HG03460 (cell line): ENCODE data around the gene CRYBB1.
"Not testable (repeated sequence)": the region's sequence is repeated elsewhere in the genome, so short reads cannot be mapped to it uniquely, and the experiment has no call there.

Experiments used
- ATAC-seq: cut with Tn5 transposase; IDR thresholded peaks from one replicate; pipeline ENCODE4 v1.9.1; 2021; ENCODE audit not compliant: unreplicated experiment

Gene CRYBB1

GRCh38 chr22:26642465-26643417 is 24.9 kb upstream of the CRYBB1 start:
- no peak for ATAC-seq

- no peak for ATAC-seq
Measured at GRCh38 chr22:26636296-26636695, 18.5 kb upstream of the CRYBB1 start.

- ATAC-seq = no peak
Measured at GRCh38 chr22:26635117-26635516, 17.3 kb upstream of the CRYBB1 start.

DNA sequence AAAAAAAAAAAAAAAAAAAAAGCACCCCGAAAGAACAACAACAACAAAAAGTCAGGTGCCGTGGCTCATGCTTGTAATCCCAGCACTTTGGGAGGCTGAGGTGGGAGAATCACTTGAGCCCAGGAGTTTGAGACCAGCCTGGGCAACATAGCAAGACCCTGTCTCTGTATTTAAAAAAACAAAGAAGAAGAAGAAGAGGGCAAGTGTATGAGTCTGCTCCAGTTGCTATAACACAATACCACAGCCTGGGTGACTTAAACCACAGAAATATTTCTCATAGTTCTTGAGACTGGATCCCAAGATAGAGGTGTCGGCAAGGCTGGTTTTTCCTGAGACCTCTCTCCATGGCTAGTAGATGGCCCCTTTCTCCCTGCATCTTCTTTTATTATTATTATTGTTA is 16.4 kb upstream of the CRYBB1 start:
- no peak for ATAC-seq

DNA sequence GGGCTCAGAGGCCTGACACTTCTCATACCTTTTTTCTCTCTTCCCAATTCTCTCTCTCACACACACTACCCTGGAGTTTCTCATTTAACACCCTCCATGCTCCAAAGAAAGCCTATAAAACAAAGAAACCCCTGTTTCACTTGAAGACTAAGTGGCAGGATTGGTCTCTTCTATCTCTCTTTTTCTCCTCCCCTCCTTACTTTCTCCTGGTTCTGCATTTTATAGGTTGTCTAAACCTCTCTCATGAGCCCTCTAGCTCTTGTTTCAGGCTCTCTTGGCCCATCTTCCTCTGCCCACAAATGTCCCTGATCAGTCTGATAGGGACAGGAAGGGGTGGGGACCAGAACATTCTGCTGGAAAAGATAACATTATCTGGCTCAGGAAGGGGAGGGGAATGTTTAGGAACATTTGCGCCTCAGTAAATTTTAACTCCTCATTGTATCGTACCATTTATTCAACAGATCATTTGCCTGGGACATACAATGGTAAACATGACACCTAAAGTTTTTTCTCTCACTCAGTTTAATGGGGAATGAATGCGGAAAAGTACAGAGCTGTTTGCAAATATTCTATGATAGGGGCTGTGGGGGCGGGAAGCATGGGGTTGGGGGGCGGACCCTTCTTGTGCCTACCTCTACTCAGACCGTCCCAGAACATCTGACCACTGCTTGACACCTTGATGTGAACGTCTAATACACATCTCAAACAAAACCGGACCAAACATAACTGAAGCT is 14.8 kb upstream of the CRYBB1 start:
- no peak for ATAC-seq

DNA sequence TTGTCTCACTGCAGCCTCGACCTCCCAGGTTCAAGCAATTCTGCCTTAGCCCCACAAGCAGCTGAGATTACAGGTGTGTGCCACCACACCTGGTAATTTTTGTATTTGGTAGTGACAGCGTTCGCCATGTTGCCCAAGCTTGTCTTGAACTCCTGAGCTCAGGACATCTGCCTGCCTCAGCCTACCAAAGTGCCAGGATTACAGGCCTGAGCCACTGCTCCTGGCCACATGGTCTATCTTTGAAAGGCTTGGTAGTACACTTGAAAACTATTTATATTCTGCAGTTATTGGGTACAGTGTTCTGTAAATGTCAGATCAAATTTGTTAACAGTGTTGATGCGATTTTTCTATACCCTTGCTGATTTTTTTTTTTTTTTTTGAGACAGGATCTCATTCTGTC is 13.5 kb upstream of the CRYBB1 start:
- no peak for ATAC-seq

- ATAC-seq = no peak
Measured at GRCh38 chr22:26629988-26630761, 12.3 kb upstream of the CRYBB1 start.

- ATAC-seq = no peak
Measured at GRCh38 chr22:26624803-26625202, 7.0 kb upstream of the CRYBB1 start.

- ATAC-seq = no peak
Measured at GRCh38 chr22:26623984-26624383, 6.2 kb upstream of the CRYBB1 start.

DNA sequence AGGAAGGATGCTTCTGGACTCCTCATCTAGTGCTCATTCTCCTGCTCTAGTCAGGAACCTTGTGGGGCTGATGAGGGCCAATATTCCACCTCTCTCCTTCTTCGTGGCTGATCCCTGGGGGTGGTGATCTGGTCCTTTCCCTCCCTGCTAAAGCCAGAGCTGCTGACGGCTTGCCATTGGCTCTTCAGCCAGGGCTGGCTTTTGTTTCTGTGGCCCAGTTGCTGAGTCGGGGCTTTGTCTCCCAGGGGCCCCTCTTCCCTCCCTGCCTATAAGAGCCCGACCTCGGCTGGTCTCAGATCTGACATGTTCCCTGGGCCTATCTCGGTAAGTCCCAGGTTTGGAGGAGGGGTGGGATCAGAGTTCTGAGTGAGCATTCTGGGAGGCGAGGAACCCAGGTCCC is 3.8 kb upstream of the CRYBB1 start, which contains the start of gene CRYBA4:
Gene CRYBA4, plus strand, starts transcription at position 301 of the 400 bp plus-strand sequence. CDS start 634 bp downstream, outside the sequence.
- ATAC-seq = no peak

DNA sequence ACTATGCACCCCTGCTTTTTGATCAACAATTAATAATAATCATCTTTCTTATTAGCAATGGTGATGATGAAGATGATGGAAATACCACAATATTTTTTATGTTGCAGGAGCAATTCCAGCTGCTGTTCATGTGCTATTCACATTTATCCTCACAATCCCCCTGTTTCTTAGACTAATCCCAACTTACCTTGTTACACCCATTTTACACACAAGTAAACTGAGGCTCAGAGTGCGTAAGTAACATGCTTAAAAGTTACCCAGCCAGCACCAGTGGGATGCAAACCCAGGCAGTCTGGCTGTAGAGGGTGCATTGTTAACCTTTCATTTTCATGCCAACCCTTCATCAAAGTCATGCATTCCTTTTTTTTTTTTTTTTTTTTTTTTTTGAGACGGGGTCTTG is 2.4 kb upstream of the CRYBB1 start:
- no peak for ATAC-seq

DNA sequence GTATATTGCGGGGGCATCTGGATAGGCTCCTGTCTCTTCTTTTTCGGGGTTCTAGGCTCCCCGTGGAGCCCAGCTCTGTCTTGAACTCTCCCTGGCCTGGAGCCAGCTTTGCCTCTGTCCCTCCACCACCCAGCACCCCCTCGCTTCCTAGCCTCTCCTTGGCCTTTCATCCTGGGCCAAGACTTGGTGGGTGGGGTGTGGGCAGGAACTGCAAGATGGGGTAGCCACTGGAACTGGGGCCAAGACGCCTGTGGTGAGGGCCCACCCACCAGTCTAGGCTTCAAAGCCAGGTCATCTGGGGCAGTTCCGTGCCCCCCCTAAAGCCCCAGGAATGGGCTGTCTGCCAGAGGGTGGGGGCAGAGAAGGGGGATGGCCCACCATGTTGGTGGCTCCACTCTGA is 1.7 kb upstream of the CRYBB1 start:
- ATAC-seq = no peak

- ATAC-seq = no peak
Measured at GRCh38 chr22:26618455-26618854, 628 bp upstream of the CRYBB1 start.

- no peak for ATAC-seq
Measured at GRCh38 chr22:26616650-26617049, 1.2 kb downstream of the CRYBB1 start.

DNA sequence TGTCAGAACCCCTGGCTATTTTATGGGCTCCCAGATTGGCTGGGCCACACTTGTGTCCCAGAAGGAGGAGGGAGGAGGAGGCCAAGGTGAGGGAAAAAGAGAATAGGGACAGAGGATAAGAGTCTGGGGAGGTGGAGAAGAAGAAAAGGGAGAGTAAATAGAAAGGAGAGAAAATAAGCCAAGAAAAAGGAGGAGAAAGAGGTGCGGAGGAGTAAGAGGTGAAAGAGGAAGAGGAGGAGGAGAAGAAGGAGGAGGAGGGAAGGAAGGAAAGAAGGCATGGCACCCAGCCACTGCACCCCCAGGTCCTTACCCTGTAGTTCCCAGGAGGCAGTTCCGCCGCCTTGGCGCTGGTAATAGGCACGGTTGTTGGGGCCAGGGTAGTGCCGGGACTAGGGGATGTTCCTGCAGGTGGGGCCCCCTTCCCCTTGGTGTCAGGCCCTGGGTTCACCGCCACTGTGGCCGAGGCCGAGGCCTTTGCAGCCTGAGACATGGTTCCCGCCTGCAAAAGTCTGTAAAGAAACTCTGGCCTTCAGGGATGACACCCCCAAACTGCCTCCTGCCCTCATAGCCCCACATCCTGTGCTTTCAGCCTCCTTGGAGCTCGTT is 1.9 kb downstream of the CRYBB1 start:
- ATAC-seq = no peak

DNA sequence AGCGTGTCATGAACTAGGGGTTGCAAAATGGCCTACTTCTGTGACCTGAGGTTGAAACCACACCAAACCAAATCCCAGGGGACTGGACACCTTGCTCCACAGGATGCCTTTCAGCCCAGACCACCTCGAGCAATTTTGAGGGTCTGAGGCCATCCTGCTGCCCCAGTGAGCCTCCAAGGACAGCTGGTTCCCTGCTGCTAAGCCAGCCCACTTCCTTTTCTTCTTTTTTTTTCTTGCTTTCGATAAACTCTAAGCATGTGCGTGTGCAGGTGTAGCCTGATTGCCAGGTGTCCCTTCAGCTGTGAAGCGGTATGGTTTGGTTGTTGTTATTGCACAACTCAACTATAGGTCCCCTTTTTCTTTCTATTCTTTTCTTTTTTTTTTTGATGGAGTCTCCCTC is 2.7 kb downstream of the CRYBB1 start:
- ATAC-seq = no peak

- no peak for ATAC-seq
Measured at GRCh38 chr22:26614322-26614721, 3.5 kb downstream of the CRYBB1 start.

- ATAC-seq = not testable (repeated sequence)
Measured at GRCh38 chr22:26613753-26614152, 4.1 kb downstream of the CRYBB1 start.

- no peak for ATAC-seq
Measured at GRCh38 chr22:26612652-26613051, 5.2 kb downstream of the CRYBB1 start.

DNA sequence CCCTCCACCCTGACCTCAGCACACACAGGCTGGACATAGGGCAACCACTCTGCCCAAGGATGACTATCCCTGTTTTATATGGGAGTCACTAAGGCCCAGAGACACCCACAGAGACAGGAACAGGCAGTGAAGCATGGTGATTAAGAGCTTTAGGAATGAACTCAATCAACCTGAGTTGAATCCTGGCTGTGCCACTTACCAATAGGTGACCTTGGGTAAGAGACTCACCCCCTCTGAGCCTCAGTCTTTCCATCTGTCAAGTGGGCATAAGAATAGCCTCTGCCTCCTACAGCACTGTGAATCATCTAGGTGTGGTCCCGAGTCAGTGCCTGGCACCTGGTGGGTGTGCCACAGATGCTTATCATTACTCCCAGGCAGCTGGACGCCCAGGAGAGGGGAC is 6.8 kb downstream of the CRYBB1 start:
- no peak for ATAC-seq
